ENCODE measurements around the gene NAT8L. TPM values are rescaled to one million over a fixed set of nuclear protein-coding genes. Genes with fewer than 3 reads are reported as not detected.

The NAT8L gene
- polyA plus RNA-seq, 2 donors, result 0.02 TPM; not detected in 1

GRCh38 chr4:2091990-2092668 lies 33.0 kb downstream of the NAT8L start:
- no peak overlapping the region for H3K27ac ChIP-seq (ENCODE audit: low read depth in 2 of 2, low read length in 1 of 2)
- no peaks in the 10 kb centered on the region for H3K4me1 ChIP-seq (ENCODE audit: control insufficient read depth in 2 of 2, insufficient read depth in 2 of 2, low read length in 1 of 2)
- no peak overlapping the region for H3K4me3 ChIP-seq (ENCODE audit: low read depth in 1 of 2, low read length in 2 of 2)
- no peaks in the 10 kb centered on the region for H3K36me3 ChIP-seq (ENCODE audit: control insufficient read depth in 2 of 2, insufficient read depth in 2 of 2, low read length in 1 of 2)
- WGBS, 2 donors, result 85 to 89% methylated on average over 15 of the region's 15 CpGs
- H3K9me3 ChIP-seq (ENCODE audit: control insufficient read depth in 2 of 2, insufficient read depth in 1 of 2, low read depth in 1 of 2, low read length in 1 of 2), result peaks cover 3 to 10% of the 10 kb centered on the region in 2 donors
- H3K27me3 ChIP-seq (ENCODE audit: control insufficient read depth in 1 of 2, insufficient read depth in 2 of 2, low read length in 2 of 2), result no peaks in the 10 kb centered on the region

DNA sequence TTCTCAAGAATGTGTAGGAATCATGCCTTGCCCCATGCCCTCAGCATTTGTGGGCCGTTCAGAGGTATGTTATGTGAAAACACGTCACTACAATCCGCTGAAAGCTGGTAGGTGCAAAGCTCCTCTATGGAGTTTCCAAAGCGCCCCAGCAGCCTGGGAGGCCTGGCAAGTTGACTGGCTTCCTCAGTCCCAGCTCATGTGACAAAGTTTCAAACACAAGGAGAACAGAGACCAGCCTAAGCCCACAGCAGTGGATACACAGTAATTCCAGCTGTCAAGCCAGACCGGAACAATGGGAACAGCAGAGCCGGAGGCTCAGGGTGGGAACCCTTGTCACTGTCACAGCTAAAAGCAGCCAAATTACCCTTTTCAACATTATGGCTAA lies 33.5 kb downstream of the NAT8L start:
- Histone ChIP-seq H3K27me3 (ENCODE audit: control insufficient read depth in 1 of 2, insufficient read depth in 2 of 2, low read length in 2 of 2) (no peaks in the 10 kb centered on the region), H3K4me1 (ENCODE audit: control insufficient read depth in 2 of 2, insufficient read depth in 2 of 2, low read length in 1 of 2) (no peaks in the 10 kb centered on the region), H3K27ac (ENCODE audit: low read depth in 2 of 2, low read length in 1 of 2) (no peak overlapping the region), H3K36me3 (ENCODE audit: control insufficient read depth in 2 of 2, insufficient read depth in 2 of 2, low read length in 1 of 2) (no peaks in the 10 kb centered on the region), H3K4me3 (ENCODE audit: low read depth in 1 of 2, low read length in 2 of 2) (no peak overlapping the region), H3K9me3 (ENCODE audit: control insufficient read depth in 2 of 2, insufficient read depth in 1 of 2, low read depth in 1 of 2, low read length in 1 of 2) (peaks cover 3 to 10% of the 10 kb centered on the region in 2 donors)
- 89 to 93% methylated on average over 6 of the region's 6 CpGs for WGBS, 2 donors

DNA sequence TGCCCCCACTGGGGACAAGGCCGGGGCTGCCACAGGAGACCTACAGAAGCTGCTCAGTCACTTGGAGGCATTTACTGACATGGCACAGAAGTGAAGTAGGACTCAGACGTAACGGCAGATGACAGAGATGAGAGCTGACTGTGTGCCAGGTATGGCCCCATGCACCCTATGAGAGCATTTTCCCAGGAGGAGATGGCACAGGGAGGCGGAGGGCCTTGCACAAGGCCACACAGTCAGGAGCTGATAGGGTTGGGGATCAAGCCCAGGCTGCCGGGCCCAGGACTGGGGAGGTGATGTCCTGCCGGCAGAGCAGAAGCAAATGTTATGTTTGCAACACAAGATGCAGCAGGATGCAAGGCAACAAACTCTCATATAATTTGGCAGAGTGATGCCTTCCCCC lies 34.1 kb downstream of the NAT8L start:
- 89 to 95% methylated on average over 6 of the region's 6 CpGs for WGBS, 2 donors
- H3K36me3 ChIP-seq (ENCODE audit: control insufficient read depth in 2 of 2, insufficient read depth in 2 of 2, low read length in 1 of 2), result no peaks in the 10 kb centered on the region
- H3K9me3 ChIP-seq (ENCODE audit: control insufficient read depth in 2 of 2, insufficient read depth in 1 of 2, low read depth in 1 of 2, low read length in 1 of 2), result peaks cover 3 to 10% of the 10 kb centered on the region in 2 donors
- no peaks in the 10 kb centered on the region for H3K4me1 ChIP-seq (ENCODE audit: control insufficient read depth in 2 of 2, insufficient read depth in 2 of 2, low read length in 1 of 2)
- no peak overlapping the region for H3K4me3 ChIP-seq (ENCODE audit: low read depth in 1 of 2, low read length in 2 of 2)
- no peak overlapping the region for H3K27ac ChIP-seq (ENCODE audit: low read depth in 2 of 2, low read length in 1 of 2)
- H3K27me3 ChIP-seq (ENCODE audit: control insufficient read depth in 1 of 2, insufficient read depth in 2 of 2, low read length in 2 of 2), result no peaks in the 10 kb centered on the region

GRCh38 chr4:2094545-2094944 lies 35.4 kb downstream of the NAT8L start:
- Histone ChIP-seq H3K27ac (ENCODE audit: low read depth in 2 of 2, low read length in 1 of 2) (no peak overlapping the region), H3K4me3 (ENCODE audit: low read depth in 1 of 2, low read length in 2 of 2) (no peak overlapping the region), H3K36me3 (ENCODE audit: control insufficient read depth in 2 of 2, insufficient read depth in 2 of 2, low read length in 1 of 2) (no peaks in the 10 kb centered on the region), H3K4me1 (ENCODE audit: control insufficient read depth in 2 of 2, insufficient read depth in 2 of 2, low read length in 1 of 2) (no peaks in the 10 kb centered on the region), H3K9me3 (ENCODE audit: control insufficient read depth in 2 of 2, insufficient read depth in 1 of 2, low read depth in 1 of 2, low read length in 1 of 2) (peaks cover 3 to 10% of the 10 kb centered on the region in 2 donors), H3K27me3 (ENCODE audit: control insufficient read depth in 1 of 2, insufficient read depth in 2 of 2, low read length in 2 of 2) (no peaks in the 10 kb centered on the region)
- 84 to 89% methylated on average over 4 of the region's 4 CpGs for WGBS, 2 donors

GRCh38 chr4:2095236-2096072 lies 36.3 kb downstream of the NAT8L start:
- Histone ChIP-seq H3K4me1 (ENCODE audit: control insufficient read depth in 2 of 2, insufficient read depth in 2 of 2, low read length in 1 of 2) (no peaks in the 10 kb centered on the region), H3K36me3 (ENCODE audit: control insufficient read depth in 2 of 2, insufficient read depth in 2 of 2, low read length in 1 of 2) (no peaks in the 10 kb centered on the region), H3K4me3 (ENCODE audit: low read depth in 1 of 2, low read length in 2 of 2) (no peak overlapping the region), H3K27me3 (ENCODE audit: control insufficient read depth in 1 of 2, insufficient read depth in 2 of 2, low read length in 2 of 2) (no peaks in the 10 kb centered on the region), H3K9me3 (ENCODE audit: control insufficient read depth in 2 of 2, insufficient read depth in 1 of 2, low read depth in 1 of 2, low read length in 1 of 2) (peaks cover 3 to 10% of the 10 kb centered on the region in 2 donors), H3K27ac (ENCODE audit: low read depth in 2 of 2, low read length in 1 of 2) (no peak overlapping the region)
- 91 to 93% methylated on average over 16 of the region's 16 CpGs for WGBS, 2 donors

- H3K4me3 ChIP-seq (ENCODE audit: low read depth in 1 of 2, low read length in 2 of 2), result no peak overlapping the region
- H3K36me3 ChIP-seq (ENCODE audit: control insufficient read depth in 2 of 2, insufficient read depth in 2 of 2, low read length in 1 of 2), result no peaks in the 10 kb centered on the region
- no peak overlapping the region for H3K27ac ChIP-seq (ENCODE audit: low read depth in 2 of 2, low read length in 1 of 2)
- H3K27me3 ChIP-seq (ENCODE audit: control insufficient read depth in 1 of 2, insufficient read depth in 2 of 2, low read length in 2 of 2), result no peaks in the 10 kb centered on the region
- WGBS, 2 donors, result 82 to 85% methylated on average over 7 of the region's 7 CpGs
- peaks cover 3 to 10% of the 10 kb centered on the region in 2 donors for H3K9me3 ChIP-seq (ENCODE audit: control insufficient read depth in 2 of 2, insufficient read depth in 1 of 2, low read depth in 1 of 2, low read length in 1 of 2)
- no peaks in the 10 kb centered on the region for H3K4me1 ChIP-seq (ENCODE audit: control insufficient read depth in 2 of 2, insufficient read depth in 2 of 2, low read length in 1 of 2)
These were observed 37.0 kb downstream of the NAT8L start for GRCh38 chr4:2096073-2096609.

GRCh38 chr4:2101346-2102044 lies 42.4 kb downstream of the NAT8L start:
- H3K27me3 ChIP-seq (ENCODE audit: control insufficient read depth in 1 of 2, insufficient read depth in 2 of 2, low read length in 2 of 2), result no peaks in the 10 kb centered on the region
- H3K27ac ChIP-seq (ENCODE audit: low read depth in 2 of 2, low read length in 1 of 2), result no peak overlapping the region
- peaks cover 2 to 6% of the 10 kb centered on the region in 2 donors for H3K9me3 ChIP-seq (ENCODE audit: control insufficient read depth in 2 of 2, insufficient read depth in 1 of 2, low read depth in 1 of 2, low read length in 1 of 2)
- WGBS, 2 donors, result 90 to 97% methylated on average over 7 of the region's 7 CpGs
- no peak overlapping the region for H3K4me3 ChIP-seq (ENCODE audit: low read depth in 1 of 2, low read length in 2 of 2)
- no peaks in the 10 kb centered on the region for H3K36me3 ChIP-seq (ENCODE audit: control insufficient read depth in 2 of 2, insufficient read depth in 2 of 2, low read length in 1 of 2)
- no peaks in the 10 kb centered on the region for H3K4me1 ChIP-seq (ENCODE audit: control insufficient read depth in 2 of 2, insufficient read depth in 2 of 2, low read length in 1 of 2)

DNA sequence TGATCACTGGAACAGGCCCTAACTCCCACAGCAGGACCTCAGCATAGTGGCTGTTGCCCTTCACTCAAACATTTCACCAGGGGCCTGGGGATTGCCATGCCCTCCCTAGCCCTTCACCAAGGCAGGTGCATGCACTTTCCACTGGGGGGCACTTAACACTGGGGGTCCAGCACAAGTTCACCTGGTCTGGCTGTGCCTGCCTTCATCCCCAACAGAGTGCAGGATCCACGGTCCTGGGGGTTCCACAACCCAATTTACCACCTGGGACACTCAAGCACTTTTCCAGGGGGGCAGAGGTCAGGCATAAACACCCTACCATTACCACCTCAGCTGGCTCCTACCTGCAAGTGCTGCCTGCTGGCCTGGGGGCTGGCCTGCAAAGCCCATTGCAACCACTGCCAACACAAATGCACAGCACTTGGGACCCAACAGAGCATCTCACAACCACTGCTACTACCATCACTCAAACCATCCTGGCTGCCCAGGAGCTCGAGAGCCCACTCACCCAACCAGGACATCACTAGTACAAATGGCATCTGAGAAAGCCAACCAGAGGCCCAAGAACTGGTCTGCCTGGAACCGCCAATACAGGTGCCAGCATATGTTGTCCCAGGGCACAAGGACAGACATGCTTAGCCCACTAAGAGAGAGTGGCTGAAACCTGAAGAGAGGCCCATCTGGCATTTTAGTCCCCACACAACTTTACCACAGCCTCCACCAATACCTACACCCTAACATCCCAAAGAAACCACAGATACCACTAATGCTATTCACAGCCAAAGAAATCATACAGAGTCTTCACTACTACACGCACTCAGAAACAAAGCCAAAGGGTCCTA lies 43.1 kb downstream of the NAT8L start:
- Histone ChIP-seq H3K9me3 (ENCODE audit: control insufficient read depth in 2 of 2, insufficient read depth in 1 of 2, low read depth in 1 of 2, low read length in 1 of 2) (peaks cover 2 to 6% of the 10 kb centered on the region in 2 donors), H3K27ac (ENCODE audit: low read depth in 2 of 2, low read length in 1 of 2) (no peak overlapping the region), H3K4me3 (ENCODE audit: low read depth in 1 of 2, low read length in 2 of 2) (no peak overlapping the region), H3K4me1 (ENCODE audit: control insufficient read depth in 2 of 2, insufficient read depth in 2 of 2, low read length in 1 of 2) (no peaks in the 10 kb centered on the region), H3K36me3 (ENCODE audit: control insufficient read depth in 2 of 2, insufficient read depth in 2 of 2, low read length in 1 of 2) (no peaks in the 10 kb centered on the region), H3K27me3 (ENCODE audit: control insufficient read depth in 1 of 2, insufficient read depth in 2 of 2, low read length in 2 of 2) (no peaks in the 10 kb centered on the region)
- WGBS, 2 donors, result 77 to 81% methylated on average over 4 of the region's 4 CpGs
